ENCODE data around the gene CTLA4.

CTLA4 gene

DNA sequence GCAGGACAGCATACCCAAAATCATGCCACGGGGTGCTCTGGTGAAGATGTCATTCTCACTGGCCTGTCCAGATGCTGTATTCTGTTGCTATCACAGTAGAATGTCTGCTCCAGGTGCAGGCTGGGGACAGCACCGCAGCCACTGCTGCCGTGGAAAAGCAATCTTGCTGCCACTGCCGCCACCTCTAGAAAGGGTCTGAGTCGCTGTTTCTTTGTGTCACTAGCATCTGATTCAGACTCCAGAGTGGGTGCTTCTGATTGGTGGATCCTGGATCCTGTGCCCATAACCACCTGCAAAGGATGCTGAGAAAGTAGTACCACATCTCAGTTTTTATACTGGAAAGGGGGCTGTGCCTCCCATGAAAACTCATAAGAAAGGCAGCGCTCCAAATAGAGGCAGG, 45.3 kb upstream of the CTLA4 start:
- no peaks in the 10 kb centered on the region for H4K20me1 ChIP-seq (ENCODE audit: insufficient read depth)
- TF ChIP-seq, protein P1, sequence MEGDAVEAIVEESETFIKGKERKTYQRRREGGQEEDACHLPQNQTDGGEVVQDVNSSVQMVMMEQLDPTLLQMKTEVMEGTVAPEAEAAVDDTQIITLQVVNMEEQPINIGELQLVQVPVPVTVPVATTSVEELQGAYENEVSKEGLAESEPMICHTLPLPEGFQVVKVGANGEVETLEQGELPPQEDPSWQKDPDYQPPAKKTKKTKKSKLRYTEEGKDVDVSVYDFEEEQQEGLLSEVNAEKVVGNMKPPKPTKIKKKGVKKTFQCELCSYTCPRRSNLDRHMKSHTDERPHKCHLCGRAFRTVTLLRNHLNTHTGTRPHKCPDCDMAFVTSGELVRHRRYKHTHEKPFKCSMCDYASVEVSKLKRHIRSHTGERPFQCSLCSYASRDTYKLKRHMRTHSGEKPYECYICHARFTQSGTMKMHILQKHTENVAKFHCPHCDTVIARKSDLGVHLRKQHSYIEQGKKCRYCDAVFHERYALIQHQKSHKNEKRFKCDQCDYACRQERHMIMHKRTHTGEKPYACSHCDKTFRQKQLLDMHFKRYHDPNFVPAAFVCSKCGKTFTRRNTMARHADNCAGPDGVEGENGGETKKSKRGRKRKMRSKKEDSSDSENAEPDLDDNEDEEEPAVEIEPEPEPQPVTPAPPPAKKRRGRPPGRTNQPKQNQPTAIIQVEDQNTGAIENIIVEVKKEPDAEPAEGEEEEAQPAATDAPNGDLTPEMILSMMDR (conservative IDR thresholded peaks at IDR 0.05; ENCODE audit: low read depth, low read length) = no peak
- no peaks in the 10 kb centered on the region for H3K27me3 ChIP-seq (ENCODE audit: insufficient read depth, low read depth)
- H3K27ac ChIP-seq = no peak overlapping the region
- H3K36me3 ChIP-seq (ENCODE audit: insufficient read depth) = no peaks in the 10 kb centered on the region
- H3K4me1 ChIP-seq (ENCODE audit: low read depth, poor library complexity, severe bottlenecking) = peaks cover 26% of the 10 kb centered on the region
- no peaks in the 10 kb centered on the region for H3K79me2 ChIP-seq (ENCODE audit: insufficient read depth, low read depth)
- H3K4me2 ChIP-seq = no peak overlapping the region
- H2AFZ ChIP-seq (ENCODE audit: low read depth) = no peak overlapping the region
- H3K4me3 ChIP-seq (IDR thresholded peaks at IDR 0.05; ENCODE audit: insufficient read depth, low read depth, low read length) = no peak overlapping the region
- no peak overlapping the region for H3K9ac ChIP-seq

DNA sequence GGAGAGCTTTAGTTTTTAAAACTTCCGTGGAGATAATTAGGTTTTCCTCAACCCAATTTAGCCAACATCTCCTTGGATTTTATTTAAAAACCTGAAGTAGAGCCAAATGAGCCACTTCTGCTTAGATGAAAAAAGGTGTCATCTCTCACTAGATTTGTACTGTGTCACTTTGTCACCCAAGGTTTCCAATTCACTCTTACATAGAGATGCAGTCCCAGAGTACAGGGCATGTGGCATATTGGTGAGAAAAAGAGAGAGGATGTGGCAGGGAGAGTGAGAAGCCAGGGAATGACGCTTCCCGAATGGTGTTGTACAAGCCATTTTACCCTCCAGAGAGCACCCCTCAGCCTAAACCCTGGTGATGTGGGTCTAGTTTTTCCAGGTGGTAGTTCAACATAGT, 44.4 kb upstream of the CTLA4 start:
- no peak overlapping the region for H3K4me3 ChIP-seq (IDR thresholded peaks at IDR 0.05; ENCODE audit: insufficient read depth, low read depth, low read length)
- no peak overlapping the region for H3K27ac ChIP-seq
- no peaks in the 10 kb centered on the region for H3K79me2 ChIP-seq (ENCODE audit: insufficient read depth, low read depth)
- H2AFZ ChIP-seq (ENCODE audit: low read depth) = no peak overlapping the region
- TF ChIP-seq, protein P1 (conservative IDR thresholded peaks at IDR 0.05; ENCODE audit: low read depth, low read length) = no peak
- H3K9ac ChIP-seq = no peak overlapping the region
- H3K36me3 ChIP-seq (ENCODE audit: insufficient read depth) = no peaks in the 10 kb centered on the region
- H3K4me1 ChIP-seq (ENCODE audit: low read depth, poor library complexity, severe bottlenecking) = peaks cover 17% of the 10 kb centered on the region
- H3K4me2 ChIP-seq = no peak overlapping the region
- no peaks in the 10 kb centered on the region for H4K20me1 ChIP-seq (ENCODE audit: insufficient read depth)
- H3K27me3 ChIP-seq (ENCODE audit: insufficient read depth, low read depth) = no peaks in the 10 kb centered on the region

DNA sequence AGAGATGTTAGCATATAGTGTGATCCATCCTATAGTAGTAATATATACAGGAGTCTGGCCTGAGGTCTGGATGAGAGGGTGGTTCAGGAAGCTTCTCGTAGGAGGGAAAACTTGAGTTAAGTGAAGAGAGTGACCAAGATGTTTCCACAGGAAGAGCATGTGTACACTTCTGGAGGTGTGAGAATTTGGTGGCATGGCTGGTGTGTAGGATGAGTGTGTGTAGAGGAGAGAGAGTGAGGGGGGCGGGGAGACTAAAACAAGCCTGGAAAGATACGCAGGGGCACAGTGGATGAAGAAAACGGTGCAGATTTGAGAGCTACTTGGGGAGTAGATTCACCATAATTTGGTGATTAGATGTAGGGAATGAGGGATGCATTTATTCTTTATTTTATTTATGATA, 43.5 kb upstream of the CTLA4 start:
- no peaks in the 10 kb centered on the region for H3K36me3 ChIP-seq (ENCODE audit: insufficient read depth)
- no peak overlapping the region for H3K27ac ChIP-seq
- H3K9ac ChIP-seq = no peak overlapping the region
- H3K27me3 ChIP-seq (ENCODE audit: insufficient read depth, low read depth) = no peaks in the 10 kb centered on the region
- no peaks in the 10 kb centered on the region for H4K20me1 ChIP-seq (ENCODE audit: insufficient read depth)
- H3K79me2 ChIP-seq (ENCODE audit: insufficient read depth, low read depth) = no peaks in the 10 kb centered on the region
- H2AFZ ChIP-seq (ENCODE audit: low read depth) = no peak overlapping the region
- peaks cover 13% of the 10 kb centered on the region for H3K4me1 ChIP-seq (ENCODE audit: low read depth, poor library complexity, severe bottlenecking)
- H3K4me2 ChIP-seq = no peak overlapping the region
- no peak overlapping the region for H3K4me3 ChIP-seq (IDR thresholded peaks at IDR 0.05; ENCODE audit: insufficient read depth, low read depth, low read length)
- TF ChIP-seq, protein P1 (conservative IDR thresholded peaks at IDR 0.05; ENCODE audit: low read depth, low read length) = no peak

DNA sequence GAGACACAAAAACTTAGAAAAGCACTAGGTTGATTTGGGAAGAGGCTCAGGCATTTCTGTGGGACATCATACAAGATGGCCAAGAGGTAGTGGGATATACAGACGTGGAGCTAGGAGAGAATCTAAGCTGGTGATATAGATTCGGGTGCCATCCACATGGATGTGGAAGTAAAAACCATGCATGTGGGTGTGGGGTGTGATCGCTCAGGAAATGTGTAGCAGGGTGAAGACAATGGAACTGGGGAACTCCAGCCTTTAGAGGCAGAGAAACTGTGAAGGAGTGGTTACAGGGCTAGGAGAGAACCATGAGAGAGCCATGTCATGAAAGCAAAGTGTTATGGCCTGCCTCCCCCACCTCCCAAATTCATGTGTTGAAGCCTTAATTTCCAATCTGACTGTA, 43.0 kb upstream of the CTLA4 start:
- H3K4me1 ChIP-seq (ENCODE audit: low read depth, poor library complexity, severe bottlenecking) = peaks cover 13% of the 10 kb centered on the region
- no peaks in the 10 kb centered on the region for H3K27me3 ChIP-seq (ENCODE audit: insufficient read depth, low read depth)
- no peak overlapping the region for H3K27ac ChIP-seq
- no peak overlapping the region for H3K4me3 ChIP-seq (IDR thresholded peaks at IDR 0.05; ENCODE audit: insufficient read depth, low read depth, low read length)
- no peak overlapping the region for H3K4me2 ChIP-seq
- no peak overlapping the region for H2AFZ ChIP-seq (ENCODE audit: low read depth)
- TF ChIP-seq, protein P1 (conservative IDR thresholded peaks at IDR 0.05; ENCODE audit: low read depth, low read length) = no peak
- H3K9ac ChIP-seq = no peak overlapping the region
- H4K20me1 ChIP-seq (ENCODE audit: insufficient read depth) = no peaks in the 10 kb centered on the region
- no peaks in the 10 kb centered on the region for H3K36me3 ChIP-seq (ENCODE audit: insufficient read depth)
- H3K79me2 ChIP-seq (ENCODE audit: insufficient read depth, low read depth) = no peaks in the 10 kb centered on the region

Data from KMS-11 (cell line).